ENCODE measurements around the gene GALNT14. TPM values are rescaled to one million over a fixed set of nuclear protein-coding genes. Genes with fewer than 3 reads are reported as not detected.

Gene GALNT14
- total RNA-seq, 1 donor from 2014 or later = 0.48 TPM

GRCh38 chr2:31137211-31138036, 816 bp downstream of the GALNT14 start:
- no peak for DNase-seq (ENCODE audit: low spot score)
- intact Hi-C loops (cut with DNase I) = loop anchor here (10.0 kb wide), 1 partner anchor 153 kb away; no protein-coding TSS in a partner anchor

GRCh38 chr2:31136732-31137131, 1.5 kb downstream of the GALNT14 start:
- intact Hi-C loops (cut with DNase I) = loop anchor here (10.0 kb wide), 1 partner anchor 152 kb away; no protein-coding TSS in a partner anchor
- no peak for DNase-seq (ENCODE audit: low spot score)

GRCh38 chr2:31136000-31136399, 2.2 kb downstream of the GALNT14 start:
- no peak for DNase-seq (ENCODE audit: low spot score)
- intact Hi-C loops (cut with DNase I) = loop anchor here (10.0 kb wide), 1 partner anchor 151 kb away; no protein-coding TSS in a partner anchor

- DNase-seq (ENCODE audit: low spot score) = no peak
- intact Hi-C loops (cut with DNase I) = loop anchor here (10.0 kb wide), 1 partner anchor 150 kb away; no protein-coding TSS in a partner anchor
These were observed 3.8 kb downstream of the GALNT14 start for GRCh38 chr2:31134480-31134879.

GRCh38 chr2:31132786-31133185, 5.5 kb downstream of the GALNT14 start:
- intact Hi-C loops (cut with DNase I) = loop anchor here (10.0 kb wide), 1 partner anchor 148 kb away; no protein-coding TSS in a partner anchor
- DNase-seq (ENCODE audit: low spot score) = no peak

- no peak for DNase-seq (ENCODE audit: low spot score)
- intact Hi-C loops (cut with DNase I) = loop anchor here (10.0 kb wide), 1 partner anchor 147 kb away; no protein-coding TSS in a partner anchor
These were observed 6.4 kb downstream of the GALNT14 start for GRCh38 chr2:31131871-31132270.

- intact Hi-C loops (cut with DNase I) = loop anchor here (10.0 kb wide), 1 partner anchor 145 kb away; no protein-coding TSS in a partner anchor
- no peak for DNase-seq (ENCODE audit: low spot score)
These were observed 8.7 kb downstream of the GALNT14 start for GRCh38 chr2:31129375-31130171.

GRCh38 chr2:31127931-31128330, 10.3 kb downstream of the GALNT14 start:
- intact Hi-C loops (cut with DNase I) = no loop called here
- peak; percentile 33 for DNase-seq (ENCODE audit: low spot score)

- intact Hi-C loops (cut with DNase I) = no loop called here
- DNase-seq (ENCODE audit: low spot score) = peak; percentile 19
These were observed 12.1 kb downstream of the GALNT14 start for GRCh38 chr2:31125918-31126695.

- intact Hi-C loops (cut with DNase I) = no loop called here
- DNase-seq (ENCODE audit: low spot score) = peak; percentile 46
These were observed 13.3 kb downstream of the GALNT14 start for GRCh38 chr2:31124904-31125303.

- DNase-seq (ENCODE audit: low spot score) = no peak
- intact Hi-C loops (cut with DNase I) = no loop called here
These were observed 16.1 kb downstream of the GALNT14 start for GRCh38 chr2:31122133-31122532.

GRCh38 chr2:31113765-31114164, 24.5 kb downstream of the GALNT14 start:
- DNase-seq (ENCODE audit: low spot score) = no peak
- intact Hi-C loops (cut with DNase I) = no loop called here

- intact Hi-C loops (cut with DNase I) = no loop called here
These were observed 25.7 kb downstream of the GALNT14 start for GRCh38 chr2:31112544-31112943.

GRCh38 chr2:31110998-31111397, 27.2 kb downstream of the GALNT14 start:
- intact Hi-C loops (cut with DNase I) = no loop called here
- DNase-seq (ENCODE audit: low spot score) = peak; percentile 55

More at GRCh38 chr2:31112544-31112943, 25.7 kb downstream of the GALNT14 start:
- DNase-seq (ENCODE audit: low spot score) = no peak

GRCh38 chr2:31110431-31110830, 27.8 kb downstream of the GALNT14 start:
- intact Hi-C loops (cut with DNase I) = no loop called here
- DNase-seq (ENCODE audit: low spot score) = no peak

GRCh38 chr2:31109633-31110192, 28.5 kb downstream of the GALNT14 start:
- intact Hi-C loops (cut with DNase I) = no loop called here
- no peak for DNase-seq (ENCODE audit: low spot score)

- no peak for DNase-seq (ENCODE audit: low spot score)
- intact Hi-C loops (cut with DNase I) = no loop called here
These were observed 29.5 kb downstream of the GALNT14 start for GRCh38 chr2:31108561-31109286.

- intact Hi-C loops (cut with DNase I) = no loop called here
- DNase-seq (ENCODE audit: low spot score) = peak; percentile 22
These were observed 30.5 kb downstream of the GALNT14 start for GRCh38 chr2:31107591-31108300.
